Neuronal stem cell (in vitro differentiated cells): Measurements from ENCODE around the gene LAS1L.

Source experiments
- DNase-seq: peaks from one replicate; pipeline ENCODE4 v3.0.0-alpha.2; 2013; ENCODE audit warnings: low spot score
- H2AFZ ChIP-seq: one replicate; pipeline ENCODE4 v1.6.1; 2013; ENCODE audit warnings: mild to moderate bottlenecking, low read length, inconsistent platforms
- H2AK5ac ChIP-seq: 2 replicates; pipeline ENCODE4 v1.6.1; 2013; ENCODE audit warnings: low read depth, mild to moderate bottlenecking, inconsistent platforms, low read length, moderate library complexity, mixed read lengths
- H2BK120ac ChIP-seq: 2 replicates; pipeline ENCODE4 v1.6.1; 2013; ENCODE audit warnings: low read depth, mild to moderate bottlenecking, inconsistent platforms, low read length, moderate library complexity, mixed read lengths
- H2BK12ac ChIP-seq: one replicate; pipeline ENCODE4 v1.6.1; 2013; ENCODE audit warnings: low read length, inconsistent platforms
- H2BK15ac ChIP-seq: 2 replicates; pipeline ENCODE4 v1.6.1; 2013; ENCODE audit warnings: mild to moderate bottlenecking, low read length, inconsistent platforms, mixed read lengths
- H2BK5ac ChIP-seq: one replicate; pipeline ENCODE4 v1.6.1; 2013; ENCODE audit warnings: inconsistent platforms, mild to moderate bottlenecking, low read length, moderate library complexity
- H3K14ac ChIP-seq: one replicate; pipeline ENCODE4 v1.6.1; 2013; ENCODE audit warnings: low read length, inconsistent platforms
- H3K18ac ChIP-seq: 2 replicates; pipeline ENCODE4 v1.6.1; 2013; ENCODE audit warnings: low read length, inconsistent platforms
- H3K23ac ChIP-seq: 2 replicates; pipeline ENCODE4 v1.6.1; 2013; ENCODE audit warnings: low read depth, mild to moderate bottlenecking, mixed read lengths, low read length, inconsistent platforms; ENCODE audit not compliant: poor library complexity
- H3K27ac ChIP-seq: replicated peaks from 3 replicates; pipeline ENCODE4 v1.5.1; 2013; ENCODE audit warnings: low read length, inconsistent platforms
- H3K27me3 ChIP-seq, 3 experiments: 2 replicates each; pipeline ENCODE4 v1.6.1; 2013; ENCODE audit warnings: low read length in 3 of 3, mild to moderate bottlenecking in 2 of 3, inconsistent platforms in 1 of 3, low read depth in 1 of 3, mixed read lengths in 1 of 3, moderate library complexity in 1 of 3; ENCODE audit not compliant: control insufficient read depth in 3 of 3, insufficient read depth in 3 of 3
- H3K36me3 ChIP-seq, 2 donors: replicated peaks in 1 of 2; 2 replicates each; pipeline ENCODE4 v1.6.1; 2013; ENCODE audit warnings: low read length in 2 of 2; ENCODE audit not compliant: control insufficient read depth in 2 of 2, insufficient read depth in 2 of 2
- H3K4ac ChIP-seq: 2 replicates; pipeline ENCODE4 v1.6.1; 2013; ENCODE audit warnings: inconsistent platforms, mild to moderate bottlenecking, low read length, moderate library complexity
- H3K4me1 ChIP-seq, 2 donors: 1 replicate in 1 of 2; 2 replicates in 1 of 2; pipeline ENCODE4 v1.6.1; 2013; ENCODE audit warnings: low read length in 2 of 2, low read depth in 1 of 2; ENCODE audit not compliant: control insufficient read depth in 2 of 2, insufficient read depth in 1 of 2
- H3K4me2 ChIP-seq: one replicate; pipeline ENCODE4 v1.6.1; 2013; ENCODE audit warnings: mild to moderate bottlenecking, low read length, inconsistent platforms; ENCODE audit not compliant: insufficient read depth, poor library complexity, severe bottlenecking
- H3K4me3 ChIP-seq, 2 donors: 2 replicates each; pipeline ENCODE4 v1.5.1; 2013; ENCODE audit warnings: low read length in 2 of 2, mild to moderate bottlenecking in 2 of 2, inconsistent platforms in 1 of 2, moderate library complexity in 1 of 2
- H3K79me1 ChIP-seq: one replicate; pipeline ENCODE4 v1.6.1; 2013; ENCODE audit warnings: low read depth, mild to moderate bottlenecking, inconsistent platforms, low read length, moderate library complexity
- H3K9ac ChIP-seq: one replicate; pipeline ENCODE4 v1.6.1; 2013; ENCODE audit warnings: mild to moderate bottlenecking, low read depth, low read length, inconsistent platforms; ENCODE audit not compliant: poor library complexity
- H3K9me3 ChIP-seq, 2 donors: replicated peaks in 1 of 2; 2 replicates each; pipeline versions ENCODE3 to v1.6.1; 2013; ENCODE audit warnings: low read length in 2 of 2, mild to moderate bottlenecking in 2 of 2, inconsistent platforms in 1 of 2, low read depth in 1 of 2, mixed read lengths in 1 of 2, moderate library complexity in 1 of 2; ENCODE audit not compliant: control insufficient read depth in 2 of 2, insufficient read depth in 1 of 2
- H4K8ac ChIP-seq: one replicate; pipeline ENCODE4 v1.6.1; 2013; ENCODE audit warnings: low read depth, mild to moderate bottlenecking, inconsistent platforms, low read length, moderate library complexity
- H4K91ac ChIP-seq: one replicate; pipeline ENCODE4 v1.6.1; 2013; ENCODE audit warnings: low read length, low read depth, mild to moderate bottlenecking, inconsistent platforms; ENCODE audit not compliant: poor library complexity
- WGBS, 2 donors: extraction: QIAGEN DNeasy Blood & Tissue Kit; methylation state at CpG; one replicate each; pipeline ENCODE4 v1.1.7; 2013; ENCODE audit warnings: missing lambda C conversion rate in 2 of 2, mixed read lengths in 1 of 2; ENCODE audit not compliant: insufficient read length in 2 of 2, insufficient replicate concordance in 1 of 2; ENCODE audit errors: extremely low coverage in 2 of 2; 5-methylcytosine and 5-hydroxymethylcytosine counted together

The LAS1L gene

GRCh38 chrX:65509400-65509799 lies 25.2 kb downstream of the LAS1L start:
- H3K23ac ChIP-seq, result no peak overlapping the region
- no peak overlapping the region for H2AFZ ChIP-seq
- no peak overlapping the region for H2BK12ac ChIP-seq
- no peak overlapping the region for H3K14ac ChIP-seq
- H3K4me3 ChIP-seq, result no peak overlapping the region
- H3K27ac ChIP-seq, result no peak overlapping the region
- no CpG with 5 or more reads among the region's 4 CpGs for WGBS, 2 donors
- no peaks in the 10 kb centered on the region for H3K79me1 ChIP-seq
- H4K8ac ChIP-seq, result no peak overlapping the region
- H3K9me3 ChIP-seq, result no peaks in the 10 kb centered on the region
- H3K18ac ChIP-seq, result no peak overlapping the region
- H2BK15ac ChIP-seq, result no peak overlapping the region
- no peak overlapping the region for H2BK5ac ChIP-seq
- no peaks in the 10 kb centered on the region for H3K4me1 ChIP-seq
- no peak for DNase-seq
- peaks cover 0 to 34% of the 10 kb centered on the region in 2 donors for H3K36me3 ChIP-seq
- H3K9ac ChIP-seq, result no peak overlapping the region
- no peaks in the 10 kb centered on the region for H3K27me3 ChIP-seq
- H3K4me2 ChIP-seq, result no peak overlapping the region
- no peak overlapping the region for H4K91ac ChIP-seq
- no peak overlapping the region for H2BK120ac ChIP-seq
- no peak overlapping the region for H3K4ac ChIP-seq
- H2AK5ac ChIP-seq, result no peak overlapping the region

- no peak overlapping the region for H2BK120ac ChIP-seq
- no peak overlapping the region for H3K4me2 ChIP-seq
- no peak overlapping the region for H4K91ac ChIP-seq
- no peak overlapping the region for H2BK15ac ChIP-seq
- no peak overlapping the region for H3K27ac ChIP-seq
- no CpG with 5 or more reads among the region's 4 CpGs for WGBS, 2 donors
- no peak overlapping the region for H2AFZ ChIP-seq
- no peak overlapping the region for H2BK5ac ChIP-seq
- no peak overlapping the region for H3K4ac ChIP-seq
- H2BK12ac ChIP-seq, result no peak overlapping the region
- no peak overlapping the region for H3K23ac ChIP-seq
- no peak overlapping the region for H3K4me3 ChIP-seq
- no peaks in the 10 kb centered on the region for H3K27me3 ChIP-seq
- no peak overlapping the region for H4K8ac ChIP-seq
- DNase-seq, result no peak
- H3K36me3 ChIP-seq, result peaks cover 0 to 35% of the 10 kb centered on the region in 2 donors
- H3K4me1 ChIP-seq, result no peaks in the 10 kb centered on the region
- no peak overlapping the region for H3K14ac ChIP-seq
- H3K18ac ChIP-seq, result no peak overlapping the region
- no peak overlapping the region for H3K9ac ChIP-seq
- no peaks in the 10 kb centered on the region for H3K79me1 ChIP-seq
- H3K9me3 ChIP-seq, result no peaks in the 10 kb centered on the region
- no peak overlapping the region for H2AK5ac ChIP-seq
Measured at GRCh38 chrX:65508851-65509250, 25.7 kb downstream of the LAS1L start.

GRCh38 chrX:65502618-65503017 lies 32.0 kb downstream of the LAS1L start:
- DNase-seq, result no peak
- H3K9ac ChIP-seq, result no peak overlapping the region
- H2BK12ac ChIP-seq, result no peak overlapping the region
- H3K4me3 ChIP-seq, result no peak overlapping the region
- H3K23ac ChIP-seq, result no peak overlapping the region
- no peak overlapping the region for H2AK5ac ChIP-seq
- H3K27me3 ChIP-seq, result no peaks in the 10 kb centered on the region
- H4K8ac ChIP-seq, result no peak overlapping the region
- no peak overlapping the region for H2AFZ ChIP-seq
- no peak overlapping the region for H3K4ac ChIP-seq
- no peak overlapping the region for H2BK120ac ChIP-seq
- H3K4me1 ChIP-seq, result no peaks in the 10 kb centered on the region
- no peak overlapping the region for H3K4me2 ChIP-seq
- H3K9me3 ChIP-seq, result no peaks in the 10 kb centered on the region
- H3K18ac ChIP-seq, result no peak overlapping the region
- H4K91ac ChIP-seq, result no peak overlapping the region
- no peak overlapping the region for H2BK5ac ChIP-seq
- no peak overlapping the region for H2BK15ac ChIP-seq
- H3K36me3 ChIP-seq, result peaks cover 0 to 6% of the 10 kb centered on the region in 2 donors
- no peaks in the 10 kb centered on the region for H3K79me1 ChIP-seq
- H3K14ac ChIP-seq, result no peak overlapping the region
- H3K27ac ChIP-seq, result no peak overlapping the region
- no CpG with 5 or more reads among the region's 11 CpGs for WGBS, 2 donors

GRCh38 chrX:65493431-65493830 lies 41.2 kb downstream of the LAS1L start:
- H3K27ac ChIP-seq, result no peak overlapping the region
- no peak overlapping the region for H3K18ac ChIP-seq
- H3K23ac ChIP-seq, result no peak overlapping the region
- no peak overlapping the region for H2BK120ac ChIP-seq
- DNase-seq, result no peak
- H3K36me3 ChIP-seq, result no peaks in the 10 kb centered on the region
- no peak overlapping the region for H3K4me2 ChIP-seq
- no peak overlapping the region for H2AK5ac ChIP-seq
- no peak overlapping the region for H3K14ac ChIP-seq
- no peak overlapping the region for H3K4me3 ChIP-seq
- H4K8ac ChIP-seq, result no peak overlapping the region
- H3K27me3 ChIP-seq, result peaks cover 0 to 4% (median 0%) of the 10 kb centered on the region in 3 experiments
- H3K9ac ChIP-seq, result no peak overlapping the region
- H3K79me1 ChIP-seq, result no peaks in the 10 kb centered on the region
- H3K4me1 ChIP-seq, result no peaks in the 10 kb centered on the region
- no peak overlapping the region for H2AFZ ChIP-seq
- H2BK5ac ChIP-seq, result no peak overlapping the region
- H2BK15ac ChIP-seq, result no peak overlapping the region
- H2BK12ac ChIP-seq, result no peak overlapping the region
- H3K9me3 ChIP-seq, result no peaks in the 10 kb centered on the region
- no peak overlapping the region for H4K91ac ChIP-seq
- WGBS, 2 donors, result no CpG with 5 or more reads among the region's 1 CpG
- H3K4ac ChIP-seq, result no peak overlapping the region
